ENCODE results near the gene TTC38.
"Not testable (repeated sequence)": the region's sequence is repeated elsewhere in the genome, so short reads cannot be mapped to it uniquely, and the experiment has no call there.

Gene TTC38

DNA sequence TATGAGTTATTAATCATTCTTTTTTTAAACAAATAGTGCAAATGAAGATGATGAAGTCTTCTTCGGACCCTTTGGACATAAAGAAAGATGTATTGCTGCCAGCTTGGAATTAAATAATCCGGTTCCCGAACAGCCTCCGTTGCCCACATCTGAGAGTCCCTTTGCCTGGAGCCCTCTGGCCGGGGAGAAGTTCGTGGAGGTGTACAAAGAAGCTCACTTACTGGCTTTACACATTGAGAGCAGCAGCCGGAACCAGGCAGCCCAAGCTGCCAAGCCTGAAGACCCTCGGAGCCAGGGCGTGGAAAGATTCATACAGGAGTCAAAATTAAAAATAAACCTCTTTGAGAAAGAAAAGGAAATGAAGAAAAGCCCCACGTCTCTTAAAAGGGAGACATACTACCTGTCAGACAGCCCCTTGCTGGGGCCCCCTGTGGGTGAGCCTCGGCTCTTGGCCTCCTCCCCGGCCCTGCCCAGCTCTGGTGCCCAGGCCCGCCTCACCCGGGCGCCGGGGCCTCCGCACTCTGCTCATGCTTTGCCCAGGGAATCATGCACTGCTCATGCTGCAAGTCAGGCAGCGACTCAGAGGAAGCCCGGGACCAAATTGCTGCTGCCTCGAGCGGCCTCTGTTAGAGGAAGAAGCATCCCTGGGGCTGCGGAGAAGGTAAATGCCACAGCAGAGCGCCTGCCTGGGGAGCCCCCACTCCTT is 40.6 kb downstream of the TTC38 start:
- Histone ChIP-seq H3K27me3 (ENCODE audit: insufficient read depth, poor library complexity, severe bottlenecking) (no peaks in the 10 kb centered on the region), H3K4me3 (replicated peaks; ENCODE audit: insufficient read depth, low read length) (no peak overlapping the region), H3K27ac (replicated peaks) (no peak overlapping the region)
- DNase-seq (ENCODE audit: low read depth in 1 of 2, low spot score in 1 of 2): no peak
- TF ChIP-seq SPI1 (IDR thresholded peaks at IDR 0.05; ENCODE audit: borderline replicate concordance, low read depth) (no peak), POLR2AphosphoS5 (IDR thresholded peaks at IDR 0.05; ENCODE audit: low read depth) (no peak), GABPA (IDR thresholded peaks at IDR 0.05; ENCODE audit: low read depth) (no peak)
- TF ChIP-seq, protein P1, sequence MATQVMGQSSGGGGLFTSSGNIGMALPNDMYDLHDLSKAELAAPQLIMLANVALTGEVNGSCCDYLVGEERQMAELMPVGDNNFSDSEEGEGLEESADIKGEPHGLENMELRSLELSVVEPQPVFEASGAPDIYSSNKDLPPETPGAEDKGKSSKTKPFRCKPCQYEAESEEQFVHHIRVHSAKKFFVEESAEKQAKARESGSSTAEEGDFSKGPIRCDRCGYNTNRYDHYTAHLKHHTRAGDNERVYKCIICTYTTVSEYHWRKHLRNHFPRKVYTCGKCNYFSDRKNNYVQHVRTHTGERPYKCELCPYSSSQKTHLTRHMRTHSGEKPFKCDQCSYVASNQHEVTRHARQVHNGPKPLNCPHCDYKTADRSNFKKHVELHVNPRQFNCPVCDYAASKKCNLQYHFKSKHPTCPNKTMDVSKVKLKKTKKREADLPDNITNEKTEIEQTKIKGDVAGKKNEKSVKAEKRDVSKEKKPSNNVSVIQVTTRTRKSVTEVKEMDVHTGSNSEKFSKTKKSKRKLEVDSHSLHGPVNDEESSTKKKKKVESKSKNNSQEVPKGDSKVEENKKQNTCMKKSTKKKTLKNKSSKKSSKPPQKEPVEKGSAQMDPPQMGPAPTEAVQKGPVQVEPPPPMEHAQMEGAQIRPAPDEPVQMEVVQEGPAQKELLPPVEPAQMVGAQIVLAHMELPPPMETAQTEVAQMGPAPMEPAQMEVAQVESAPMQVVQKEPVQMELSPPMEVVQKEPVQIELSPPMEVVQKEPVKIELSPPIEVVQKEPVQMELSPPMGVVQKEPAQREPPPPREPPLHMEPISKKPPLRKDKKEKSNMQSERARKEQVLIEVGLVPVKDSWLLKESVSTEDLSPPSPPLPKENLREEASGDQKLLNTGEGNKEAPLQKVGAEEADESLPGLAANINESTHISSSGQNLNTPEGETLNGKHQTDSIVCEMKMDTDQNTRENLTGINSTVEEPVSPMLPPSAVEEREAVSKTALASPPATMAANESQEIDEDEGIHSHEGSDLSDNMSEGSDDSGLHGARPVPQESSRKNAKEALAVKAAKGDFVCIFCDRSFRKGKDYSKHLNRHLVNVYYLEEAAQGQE (IDR thresholded peaks at IDR 0.05; ENCODE audit: insufficient replicate concordance, low read depth): no peak
- TF ChIP-seq, protein P2, sequence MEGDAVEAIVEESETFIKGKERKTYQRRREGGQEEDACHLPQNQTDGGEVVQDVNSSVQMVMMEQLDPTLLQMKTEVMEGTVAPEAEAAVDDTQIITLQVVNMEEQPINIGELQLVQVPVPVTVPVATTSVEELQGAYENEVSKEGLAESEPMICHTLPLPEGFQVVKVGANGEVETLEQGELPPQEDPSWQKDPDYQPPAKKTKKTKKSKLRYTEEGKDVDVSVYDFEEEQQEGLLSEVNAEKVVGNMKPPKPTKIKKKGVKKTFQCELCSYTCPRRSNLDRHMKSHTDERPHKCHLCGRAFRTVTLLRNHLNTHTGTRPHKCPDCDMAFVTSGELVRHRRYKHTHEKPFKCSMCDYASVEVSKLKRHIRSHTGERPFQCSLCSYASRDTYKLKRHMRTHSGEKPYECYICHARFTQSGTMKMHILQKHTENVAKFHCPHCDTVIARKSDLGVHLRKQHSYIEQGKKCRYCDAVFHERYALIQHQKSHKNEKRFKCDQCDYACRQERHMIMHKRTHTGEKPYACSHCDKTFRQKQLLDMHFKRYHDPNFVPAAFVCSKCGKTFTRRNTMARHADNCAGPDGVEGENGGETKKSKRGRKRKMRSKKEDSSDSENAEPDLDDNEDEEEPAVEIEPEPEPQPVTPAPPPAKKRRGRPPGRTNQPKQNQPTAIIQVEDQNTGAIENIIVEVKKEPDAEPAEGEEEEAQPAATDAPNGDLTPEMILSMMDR (IDR thresholded peaks at IDR 0.05; ENCODE audit: insufficient read depth, low read length): no peak

DNA sequence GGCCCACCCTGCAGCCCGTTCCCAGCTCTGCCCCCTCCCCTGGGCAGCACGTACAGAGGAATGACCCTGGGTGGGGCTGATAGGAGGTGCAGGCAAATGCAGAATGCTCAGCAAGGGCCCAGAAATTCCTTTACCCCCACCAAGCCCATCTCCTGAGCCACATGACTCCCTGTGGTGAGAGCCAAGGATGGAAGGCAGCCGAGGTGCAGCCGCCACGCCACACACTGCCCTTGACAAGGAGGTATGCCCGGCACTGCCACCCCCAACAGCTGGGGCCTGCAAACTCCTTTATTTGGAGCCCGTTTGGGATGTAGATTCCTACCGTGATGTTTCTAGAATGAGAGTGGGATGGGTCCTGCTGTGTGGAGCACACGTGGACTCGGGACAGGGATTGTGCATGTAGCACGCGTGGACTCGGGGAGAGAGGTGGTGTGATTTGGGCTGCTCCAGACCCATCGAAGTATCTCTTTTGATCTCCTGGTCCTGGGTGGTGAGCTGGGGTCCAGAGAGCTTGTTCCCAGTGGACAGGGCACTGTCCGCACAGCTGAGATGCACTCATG is 41.8 kb downstream of the TTC38 start:
- DNase-seq (ENCODE audit: low read depth in 1 of 2, low spot score in 1 of 2): no peak
- Histone ChIP-seq H3K27ac (replicated peaks) (no peak overlapping the region), H3K4me3 (replicated peaks; ENCODE audit: insufficient read depth, low read length) (no peak overlapping the region), H3K27me3 (ENCODE audit: insufficient read depth, poor library complexity, severe bottlenecking) (no peaks in the 10 kb centered on the region)
- TF ChIP-seq, protein P2 (IDR thresholded peaks at IDR 0.05; ENCODE audit: insufficient read depth, low read length): no peak
- no peak for TF ChIP-seq GABPA (IDR thresholded peaks at IDR 0.05; ENCODE audit: low read depth)
- TF ChIP-seq POLR2AphosphoS5 (IDR thresholded peaks at IDR 0.05; ENCODE audit: low read depth): no peak

DNA sequence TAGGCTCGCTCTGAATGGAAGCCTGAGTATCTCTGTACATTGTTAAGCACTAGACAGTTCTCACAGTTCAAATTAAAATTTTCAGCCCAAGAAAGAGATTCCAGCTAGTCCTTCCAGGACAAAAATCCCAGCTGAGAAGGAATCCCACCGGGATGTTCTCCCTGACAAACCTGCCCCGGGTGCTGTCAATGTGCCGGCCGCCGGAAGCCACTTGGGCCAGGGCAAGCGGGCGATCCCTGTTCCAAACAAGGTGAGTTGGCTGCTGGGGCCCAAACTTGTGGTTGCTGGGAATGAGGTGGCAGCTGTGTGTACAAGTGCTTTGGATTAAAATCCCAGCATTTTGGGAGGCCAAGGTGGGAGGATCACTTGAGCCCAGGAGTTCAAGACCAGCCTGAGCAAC is 44.2 kb downstream of the TTC38 start:
- no peaks in the 10 kb centered on the region for H3K27me3 ChIP-seq (ENCODE audit: insufficient read depth, poor library complexity, severe bottlenecking)
- DNase-seq (ENCODE audit: low read depth in 1 of 2, low spot score in 1 of 2): no peak
- H3K27ac ChIP-seq (replicated peaks): no peak overlapping the region
- no peak overlapping the region for H3K4me3 ChIP-seq (replicated peaks; ENCODE audit: insufficient read depth, low read length)
- no peak for TF ChIP-seq POLR2AphosphoS5 (IDR thresholded peaks at IDR 0.05; ENCODE audit: low read depth)
- TF ChIP-seq, protein P2 (IDR thresholded peaks at IDR 0.05; ENCODE audit: insufficient read depth, low read length): no peak
- TF ChIP-seq, protein P1 (IDR thresholded peaks at IDR 0.05; ENCODE audit: insufficient replicate concordance, low read depth): no peak

DNA sequence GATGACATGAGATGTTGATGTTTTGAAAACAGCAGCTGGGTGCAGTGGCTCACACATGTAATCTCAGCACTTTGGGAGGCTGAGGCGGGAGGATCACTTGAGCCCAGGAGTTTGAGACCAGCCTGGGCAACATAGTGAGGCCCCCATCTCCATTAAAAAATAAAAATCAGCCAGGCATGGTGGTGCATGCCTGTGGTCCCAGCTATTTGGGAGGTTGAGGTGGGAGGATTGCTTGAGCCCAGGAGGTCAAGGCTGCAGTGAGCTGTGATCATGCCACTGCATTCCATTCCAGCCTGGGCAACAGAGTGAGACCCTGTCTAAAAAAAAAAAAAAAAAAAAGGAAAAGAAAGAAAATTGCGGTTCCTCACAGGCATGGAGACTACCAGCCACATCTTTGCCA is 45.0 kb downstream of the TTC38 start:
- H3K27ac ChIP-seq (replicated peaks); H3K27me3 ChIP-seq (ENCODE audit: insufficient read depth, poor library complexity, severe bottlenecking); DNase-seq (ENCODE audit: low read depth in 1 of 2, low spot score in 1 of 2); H3K4me3 ChIP-seq (replicated peaks; ENCODE audit: insufficient read depth, low read length): not testable (repeated sequence)

All from HL-60 (cell line).